SK-N-MC (cell line): ENCODE measurements around the gene ANK3.

ENCODE experiments used
- EZH2 ChIP-seq: fragments of 200-600 bp; sonication (generic); IDR thresholded peaks from one replicate; pipeline ENCODE4 v1.6.1; 2017; ENCODE audit warnings: antibody characterized with exemption
- POLR2AphosphoS5 ChIP-seq: IDR thresholded peaks from 2 replicates; pipeline ENCODE4 v1.6.1; 2012; ENCODE audit warnings: mild to moderate bottlenecking, low read depth, low read length, borderline replicate concordance

- TF ChIP-seq POLR2AphosphoS5: no peak
- no peak for TF ChIP-seq EZH2
These were observed 388.9 kb downstream of the ANK3 start for GRCh38 chr10:60000747-60001146.
